Measurements from ENCODE around the gene CRYBB1.

Gene CRYBB1

DNA sequence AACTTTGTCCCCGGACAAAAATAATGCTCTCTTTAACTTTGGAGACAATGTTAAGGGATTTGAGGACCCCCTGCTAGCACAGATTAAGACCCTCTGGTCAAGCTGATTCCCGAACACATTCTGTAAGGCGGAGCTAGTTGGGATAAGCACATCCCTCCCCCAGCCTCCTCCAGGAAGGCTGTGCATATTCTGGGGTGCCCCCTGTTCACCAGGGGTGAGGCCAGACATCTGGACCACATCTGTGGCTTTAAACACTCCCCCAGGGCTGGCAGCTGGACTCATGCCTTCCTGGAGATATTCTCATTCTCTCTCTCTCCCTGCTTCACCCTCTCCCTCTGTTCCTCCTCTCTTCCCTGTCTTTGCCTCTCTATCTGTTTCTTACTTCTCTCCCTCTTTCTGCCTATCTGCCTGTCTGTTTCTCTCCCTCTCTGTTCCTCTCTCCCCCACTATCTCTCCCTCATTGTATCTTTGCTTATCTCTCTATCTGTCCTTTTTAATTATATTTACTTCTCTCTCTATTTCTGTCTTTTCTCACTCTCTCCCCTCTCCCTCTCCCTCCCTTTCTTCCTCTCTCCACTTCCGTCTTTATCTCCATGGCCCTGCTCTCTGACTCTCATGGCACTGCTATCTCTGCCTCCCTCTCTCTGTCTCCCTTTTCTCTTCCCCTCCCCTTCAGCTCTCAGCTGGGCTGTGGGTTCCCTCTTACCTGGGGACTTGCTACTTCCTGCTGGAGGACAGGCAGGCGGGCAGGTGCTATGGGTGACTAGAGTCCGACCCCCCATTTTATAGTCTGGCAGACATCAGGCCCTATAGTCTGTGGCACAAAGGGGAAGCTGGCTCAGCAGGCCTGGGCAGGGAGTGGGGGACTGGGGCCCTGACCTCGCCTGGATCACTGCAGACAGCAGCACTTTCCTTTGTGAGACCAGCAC lies at the start of gene CRYBB1:
Gene CRYBB1, minus strand, starts transcription at position 757 of the 929 bp plus-strand sequence. CDS start 1,708 bp downstream, outside the sequence.
- FAIRE-seq (no peak), DNase-seq (ENCODE audit: insufficient read length, low spot score) (no peak)

GRCh38 chr22:26667140-26667539 lies 49.3 kb upstream of the CRYBB1 start:
- DNase-seq (ENCODE audit: insufficient read length, low spot score): no peak
- FAIRE-seq: no peak

DNA sequence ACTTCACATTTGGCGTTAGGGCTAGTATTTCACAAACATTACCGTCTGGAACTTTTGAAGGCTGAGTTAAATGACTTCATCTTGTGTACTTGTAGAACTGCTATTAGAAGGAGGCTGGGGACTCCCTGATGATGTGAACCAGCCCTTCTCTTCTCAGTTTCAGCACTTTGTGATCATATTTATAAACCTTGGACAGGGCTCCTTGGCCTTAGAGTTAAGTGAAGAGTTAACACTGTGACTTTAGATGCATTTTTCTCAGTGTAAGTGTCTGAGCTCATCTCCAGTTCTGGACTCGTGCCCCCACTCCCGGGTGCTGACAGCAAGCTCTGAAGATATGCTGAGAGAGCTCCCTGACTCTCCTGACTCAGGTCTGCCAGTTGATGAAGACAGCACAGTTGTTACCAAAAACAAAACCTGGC lies 48.0 kb upstream of the CRYBB1 start:
- no peak for FAIRE-seq
- DNase-seq (ENCODE audit: insufficient read length, low spot score): no peak

DNA sequence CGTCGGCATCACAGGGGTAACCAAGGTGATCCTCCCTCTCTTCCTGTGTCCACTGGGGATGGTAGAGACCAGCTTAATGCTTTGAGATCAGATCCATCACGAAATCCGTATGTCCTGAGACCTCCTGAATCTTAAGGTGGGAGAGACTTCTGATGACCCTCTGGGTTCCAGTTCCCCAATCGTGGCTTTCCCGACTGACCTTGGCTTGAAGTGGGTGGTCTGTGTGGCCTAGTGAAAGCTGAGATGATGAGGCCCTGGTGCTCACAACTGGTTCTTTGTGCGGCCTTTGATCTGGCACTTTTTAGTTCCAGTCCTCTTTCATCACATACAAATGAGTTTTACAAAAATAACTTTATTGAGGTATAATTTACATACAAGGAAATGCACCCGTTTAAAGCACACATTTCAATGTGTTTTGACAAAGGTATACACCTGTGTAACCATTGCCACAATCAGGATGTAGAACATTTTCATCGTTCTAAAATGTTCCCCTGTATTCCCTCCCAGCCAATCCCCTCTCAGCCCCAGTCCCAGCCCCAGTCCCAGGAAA lies 45.6 kb upstream of the CRYBB1 start:
- no peak for DNase-seq (ENCODE audit: insufficient read length, low spot score)
- no peak for FAIRE-seq

DNA sequence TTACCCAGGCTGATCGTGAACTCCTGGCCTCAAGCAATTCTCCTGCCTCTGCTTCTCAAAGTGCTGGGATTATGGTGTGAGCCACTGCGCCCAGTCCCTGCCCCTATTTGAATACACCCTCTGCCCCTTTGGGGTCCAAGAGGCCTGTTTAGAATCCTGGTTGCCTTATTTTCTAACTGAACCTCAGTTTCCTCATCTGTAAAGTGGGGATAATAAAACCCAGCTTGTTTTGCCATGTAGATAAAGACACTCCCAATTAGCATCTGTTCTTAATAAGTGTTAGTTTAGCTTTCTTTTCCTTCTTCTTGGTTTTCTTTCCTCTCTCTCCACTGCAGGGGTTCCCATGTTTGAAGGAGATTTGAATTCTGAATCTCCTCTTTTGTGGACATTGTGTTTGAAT lies 44.3 kb upstream of the CRYBB1 start:
- no peak for FAIRE-seq

DNA sequence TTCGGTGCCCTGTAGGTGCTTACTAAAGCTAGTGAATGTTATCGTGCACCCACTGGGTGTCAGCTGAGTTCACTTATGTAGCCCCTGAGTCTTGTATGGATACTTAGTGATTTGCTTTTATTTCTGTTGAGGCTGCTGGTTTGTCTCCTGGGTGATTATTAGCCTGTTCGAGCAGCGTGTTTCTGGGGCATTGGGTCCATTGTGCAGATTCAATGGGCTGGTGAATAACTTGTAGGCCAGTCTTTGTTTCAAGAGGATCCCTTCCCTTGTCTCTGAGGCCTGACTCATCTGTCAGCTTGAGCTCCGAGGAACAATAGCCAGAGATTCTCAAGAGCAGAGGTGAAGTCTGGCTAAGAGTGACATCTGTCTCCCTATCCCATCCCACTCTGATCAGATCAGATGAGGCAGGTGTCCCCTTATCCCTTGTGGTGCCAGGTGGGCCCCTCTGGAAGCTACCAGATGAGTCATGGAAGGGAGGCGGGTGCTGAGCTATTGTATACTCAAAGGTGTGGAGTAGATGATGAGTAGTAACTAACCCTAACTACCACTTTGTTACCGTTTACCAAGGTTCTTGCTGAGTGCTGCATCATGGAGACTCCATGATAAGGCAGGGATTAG lies 43.2 kb upstream of the CRYBB1 start:
- FAIRE-seq: no peak
- DNase-seq (ENCODE audit: insufficient read length, low spot score): no peak

More for the DNA sequence above, 44.3 kb upstream of the CRYBB1 start:
- DNase-seq (ENCODE audit: insufficient read length, low spot score): no peak

- FAIRE-seq (no peak), DNase-seq (ENCODE audit: insufficient read length, low spot score) (no peak)
Measured at GRCh38 chr22:26660356-26660755, 42.5 kb upstream of the CRYBB1 start.

GRCh38 chr22:26658671-26659478 lies 41.0 kb upstream of the CRYBB1 start:
- FAIRE-seq (peak; percentile 98), DNase-seq (ENCODE audit: insufficient read length, low spot score) (peak; percentile 39)

GRCh38 chr22:26658161-26658560 lies 40.3 kb upstream of the CRYBB1 start:
- peak; percentile 26 for FAIRE-seq
- no peak for DNase-seq (ENCODE audit: insufficient read length, low spot score)

DNA sequence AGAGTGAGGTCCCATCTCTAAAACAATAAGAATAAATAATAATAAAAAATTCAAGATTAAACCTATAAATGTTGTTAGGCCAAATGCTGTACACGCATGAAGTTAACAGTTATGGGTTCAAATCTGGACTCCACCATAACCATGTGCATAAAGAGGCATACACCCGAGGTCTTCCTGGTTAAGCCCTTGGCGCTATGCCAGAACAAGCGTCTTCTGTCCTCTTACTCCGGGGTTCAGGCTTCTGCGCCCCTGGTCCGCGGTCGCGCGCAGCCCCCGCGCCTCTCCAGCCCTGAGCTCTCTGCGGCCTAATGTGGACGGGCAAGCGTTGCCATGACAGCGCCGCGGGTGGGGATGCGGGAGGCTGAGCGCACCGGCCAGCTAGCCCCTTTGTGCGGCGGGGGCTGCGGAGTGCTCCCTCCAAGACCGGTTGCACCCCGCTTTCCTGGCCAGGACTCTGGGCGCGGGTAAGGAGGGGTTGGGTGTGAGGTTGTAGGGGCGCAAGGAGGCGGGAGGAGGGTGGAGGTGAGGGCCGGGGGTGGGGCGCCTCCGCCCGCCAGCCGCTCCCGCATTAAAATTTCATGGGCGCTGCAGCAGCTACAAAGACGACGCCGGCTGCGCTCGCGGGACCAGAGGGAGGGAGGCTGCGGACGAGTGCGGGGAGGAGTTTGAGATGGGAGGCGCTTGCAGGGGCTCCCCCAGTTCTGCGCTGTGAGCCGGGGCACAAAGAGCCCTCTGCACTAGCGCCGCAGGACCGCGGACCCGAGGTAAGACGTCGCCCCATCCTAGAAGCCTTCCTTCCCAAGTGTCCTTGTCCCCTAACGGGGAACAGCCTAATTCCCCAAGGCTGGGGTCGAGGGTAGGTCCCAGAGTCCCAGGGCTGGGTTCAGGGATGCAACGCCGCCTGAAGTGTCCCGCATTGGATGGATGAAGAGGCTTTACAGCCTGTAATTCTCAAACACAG lies 39.3 kb upstream of the CRYBB1 start, which contains the start of gene MIAT:
Gene MIAT, plus strand, starts transcription at position 698 of the 961 bp plus-strand sequence.
- DNase-seq (ENCODE audit: insufficient read length, low spot score): peak; percentile 38
- FAIRE-seq: peak; percentile 4

GRCh38 chr22:26651815-26652214 lies 34.0 kb upstream of the CRYBB1 start:
- no peak for DNase-seq (ENCODE audit: insufficient read length, low spot score)
- FAIRE-seq: peak; percentile 54

DNA sequence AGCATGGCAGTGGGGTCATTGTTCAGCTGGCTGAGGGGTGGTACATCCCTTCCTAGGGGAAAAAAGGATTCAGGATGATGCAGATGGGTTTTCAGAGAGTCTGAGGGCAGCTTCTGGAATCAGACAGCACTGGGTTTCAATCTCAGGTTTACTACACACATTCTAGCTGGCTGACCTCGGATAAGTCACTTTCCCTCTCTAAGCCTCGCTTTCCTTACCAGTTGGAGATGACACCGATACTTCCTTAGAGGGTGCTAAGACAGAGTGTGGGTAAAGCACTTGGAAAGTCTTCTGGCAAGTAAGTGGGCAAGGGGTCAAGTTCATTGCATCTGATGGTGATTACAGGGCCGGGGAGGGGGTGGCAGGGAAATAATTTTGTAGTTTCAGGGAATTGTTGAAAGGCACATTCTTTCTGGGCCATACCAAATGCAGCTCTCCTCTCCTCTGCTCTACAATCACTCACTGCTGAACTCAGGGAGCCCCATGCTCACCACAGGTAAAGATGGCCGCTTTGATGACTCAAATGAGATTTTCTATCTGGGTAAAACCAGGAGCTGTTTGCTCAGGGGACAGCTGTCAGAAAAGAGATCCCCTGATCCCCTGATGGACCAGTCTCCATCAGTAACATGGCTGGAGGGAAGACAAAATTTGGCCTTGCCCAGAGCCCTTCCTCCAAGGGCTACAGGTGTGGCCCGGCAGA lies 33.0 kb upstream of the CRYBB1 start:
- FAIRE-seq: no peak
- DNase-seq (ENCODE audit: insufficient read length, low spot score): no peak

GRCh38 chr22:26648528-26649388 lies 30.9 kb upstream of the CRYBB1 start:
- no peak for FAIRE-seq

DNA sequence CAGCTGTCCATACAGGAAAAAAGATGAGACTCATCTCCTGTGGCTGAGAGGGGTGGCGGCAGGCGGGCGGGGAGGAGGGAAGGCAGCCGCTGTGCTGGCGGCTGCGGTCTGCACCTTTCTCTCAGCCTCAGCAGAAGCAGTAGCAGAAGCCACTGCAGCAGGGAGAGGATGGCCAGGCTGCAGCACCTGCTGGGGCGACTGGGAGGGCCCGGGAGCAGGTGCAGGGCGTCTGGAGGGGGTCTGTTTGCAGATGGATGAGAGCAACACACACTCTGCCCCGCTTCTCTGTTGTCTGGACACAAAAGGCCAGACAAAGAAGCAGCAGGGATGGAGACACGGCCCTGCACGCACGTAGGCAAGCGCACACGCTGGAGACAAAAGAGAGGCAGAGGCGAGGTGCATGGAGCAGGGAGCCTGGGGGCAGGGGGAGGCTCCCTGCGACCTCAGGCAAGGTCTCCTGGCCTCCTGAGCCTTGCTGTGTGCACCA lies 30.2 kb upstream of the CRYBB1 start:
- DNase-seq (ENCODE audit: insufficient read length, low spot score) (no peak), FAIRE-seq (no peak)

More at GRCh38 chr22:26648528-26649388, 30.9 kb upstream of the CRYBB1 start:
- DNase-seq (ENCODE audit: insufficient read length, low spot score): no peak

DNA sequence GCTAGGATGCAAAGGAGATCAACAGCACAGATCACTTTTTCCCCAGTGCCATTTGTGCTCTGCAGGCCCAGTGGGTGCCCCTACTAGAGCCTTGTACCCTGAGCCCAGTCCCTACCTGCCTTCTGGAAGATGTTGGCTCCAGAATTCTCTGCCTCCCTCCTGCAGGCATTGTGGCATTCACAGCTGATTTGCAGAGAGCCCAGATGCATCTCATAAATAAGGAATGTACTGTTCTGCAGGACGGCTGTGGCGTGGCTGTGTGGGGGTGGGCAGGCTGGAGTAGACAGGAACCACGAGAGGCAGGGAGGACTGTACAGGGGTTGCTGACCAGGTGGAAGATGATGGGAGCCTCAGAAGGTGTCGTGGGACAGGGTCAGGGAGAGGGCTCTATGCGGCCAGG lies 28.3 kb upstream of the CRYBB1 start:
- FAIRE-seq: no peak
- DNase-seq (ENCODE audit: insufficient read length, low spot score): no peak

DNA sequence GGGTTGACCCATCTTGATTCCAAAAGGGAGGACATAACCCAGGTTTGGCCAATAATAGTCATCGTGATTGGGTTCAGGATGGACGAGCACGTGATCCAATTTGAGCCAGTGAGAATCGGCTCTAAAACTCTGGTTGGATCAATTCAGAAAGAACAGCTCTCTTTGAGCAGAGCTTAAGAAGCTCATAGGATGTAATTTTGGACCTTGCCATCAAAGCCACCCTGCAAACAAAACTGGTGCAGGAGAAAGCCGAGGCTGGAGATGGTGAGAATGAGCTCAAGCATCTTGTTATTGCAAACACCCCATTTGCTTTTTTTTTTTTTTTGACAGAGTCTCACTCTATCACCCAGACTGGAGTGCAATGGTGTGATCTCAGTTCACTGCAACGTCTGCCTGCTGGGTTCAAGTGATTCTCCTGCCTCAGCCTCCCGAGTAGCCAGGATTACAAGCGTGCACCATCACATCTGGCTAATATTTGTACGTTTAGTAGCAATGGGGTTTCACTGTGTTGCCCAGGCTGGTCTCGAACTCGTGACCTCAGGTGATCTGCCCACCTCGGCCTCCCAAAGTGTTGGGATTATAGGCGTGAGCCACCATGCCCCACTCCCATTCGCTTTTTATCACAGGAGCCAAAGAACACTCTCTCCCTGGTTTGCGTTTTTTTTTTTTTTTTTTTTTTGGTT lies 25.7 kb upstream of the CRYBB1 start:
- no peak for FAIRE-seq
- no peak for DNase-seq (ENCODE audit: insufficient read length, low spot score)

Measured in GM19239 (cell line).